ENCODE results near the gene PRPSAP1.
"Not testable (repeated sequence)": the region's sequence is repeated elsewhere in the genome, so short reads cannot be mapped to it uniquely, and the experiment has no call there.

PRPSAP1 gene

GRCh38 chr17:76357597-76358158 lies 4.0 kb upstream of the PRPSAP1 start:
- DNase-seq, result no peak

GRCh38 chr17:76356803-76357456 lies 3.2 kb upstream of the PRPSAP1 start:
- no peak for DNase-seq

- DNase-seq, result no peak
Measured at GRCh38 chr17:76354747-76355310, 1.1 kb upstream of the PRPSAP1 start.

- no peak for DNase-seq
Measured at GRCh38 chr17:76354317-76354729, 607 bp upstream of the PRPSAP1 start.

DNA sequence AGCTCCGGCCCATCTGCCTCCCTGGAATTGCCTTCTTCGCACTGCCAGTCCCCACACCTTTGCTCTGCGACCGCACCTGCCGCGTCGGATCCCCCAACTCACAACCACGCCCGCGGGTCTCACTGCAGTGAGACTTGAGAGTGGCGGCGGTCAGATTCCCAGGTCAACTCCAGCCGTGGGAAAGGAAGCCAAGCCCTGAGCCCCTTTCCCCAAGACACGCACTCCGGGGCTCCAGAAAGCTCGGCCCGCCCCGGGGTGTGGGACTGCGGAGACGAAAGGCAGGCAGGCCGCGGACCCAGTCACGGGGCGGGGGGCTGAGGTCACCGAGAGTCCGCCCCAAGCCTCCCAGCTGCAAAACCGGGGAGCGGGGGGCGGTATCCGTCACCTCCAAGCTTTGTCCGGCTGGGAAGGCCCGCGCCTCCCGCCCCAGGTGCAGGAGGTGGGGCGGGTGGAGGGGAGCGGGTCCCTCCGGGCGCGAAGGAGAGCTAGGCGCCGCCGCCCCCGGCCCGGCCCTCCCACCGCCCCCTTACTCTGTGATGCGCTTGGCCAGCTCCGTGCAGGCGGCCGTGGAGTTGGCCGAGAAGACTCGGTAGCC lies 615 bp downstream of the PRPSAP1 start:
- peak; percentile 23 for DNase-seq

- DNase-seq, result no peak
Measured at GRCh38 chr17:76351526-76352071, 2.1 kb downstream of the PRPSAP1 start.

GRCh38 chr17:76350463-76350862 lies 3.3 kb downstream of the PRPSAP1 start:
- no peak for DNase-seq

- DNase-seq, result not testable (repeated sequence)
Measured at GRCh38 chr17:76346936-76347335, 6.8 kb downstream of the PRPSAP1 start.

DNA sequence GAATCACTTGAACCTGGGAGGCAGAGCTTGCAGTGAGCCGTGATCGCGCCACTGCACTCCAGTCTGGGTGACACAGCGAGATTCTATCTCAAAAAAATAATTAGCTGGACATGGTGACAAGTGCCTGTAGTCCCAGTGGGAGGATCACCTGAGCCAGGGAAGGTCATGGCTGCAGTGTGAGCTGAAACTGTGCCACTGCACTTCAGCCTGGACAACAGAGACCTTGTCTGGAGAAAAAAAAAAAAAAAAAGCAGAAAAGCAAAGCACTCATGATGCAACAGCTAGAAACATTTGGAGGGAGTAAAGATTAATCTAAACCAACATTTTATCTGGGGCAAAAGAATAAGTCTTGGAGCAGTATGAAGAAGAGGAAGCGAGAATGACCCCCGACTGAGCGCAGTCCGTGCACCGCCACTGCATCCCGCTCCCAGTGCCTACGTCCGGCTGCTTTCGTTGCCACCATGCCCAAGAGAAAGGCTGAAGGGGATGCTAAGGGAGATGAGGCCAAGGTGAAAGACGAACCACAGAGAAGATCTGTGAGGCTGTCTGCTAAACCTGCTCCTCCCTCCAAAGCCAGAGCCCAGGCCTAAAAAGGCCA lies 8.2 kb downstream of the PRPSAP1 start:
- DNase-seq, result no peak

- DNase-seq, result no peak
Measured at GRCh38 chr17:76343106-76343505, 10.6 kb downstream of the PRPSAP1 start.

GRCh38 chr17:76341301-76341700 lies 12.4 kb downstream of the PRPSAP1 start:
- no peak for DNase-seq

DNA sequence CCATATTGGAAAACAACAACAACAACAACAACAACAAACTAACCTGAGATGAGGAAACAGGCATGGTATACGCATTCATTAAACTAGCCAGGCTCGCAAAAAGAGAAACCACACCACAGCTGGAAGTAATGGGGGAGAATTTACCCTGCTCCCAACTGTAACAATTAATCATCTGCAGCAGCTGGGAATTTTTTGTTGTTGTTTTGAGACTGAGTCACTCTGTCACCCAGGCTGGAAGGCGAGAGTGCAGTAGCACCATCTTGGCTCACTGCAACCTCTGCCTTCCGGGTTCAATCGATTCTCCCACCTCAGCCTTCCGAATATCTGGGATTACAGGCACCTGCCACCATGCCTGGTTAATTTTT lies 16.3 kb downstream of the PRPSAP1 start:
- no peak for DNase-seq

DNA sequence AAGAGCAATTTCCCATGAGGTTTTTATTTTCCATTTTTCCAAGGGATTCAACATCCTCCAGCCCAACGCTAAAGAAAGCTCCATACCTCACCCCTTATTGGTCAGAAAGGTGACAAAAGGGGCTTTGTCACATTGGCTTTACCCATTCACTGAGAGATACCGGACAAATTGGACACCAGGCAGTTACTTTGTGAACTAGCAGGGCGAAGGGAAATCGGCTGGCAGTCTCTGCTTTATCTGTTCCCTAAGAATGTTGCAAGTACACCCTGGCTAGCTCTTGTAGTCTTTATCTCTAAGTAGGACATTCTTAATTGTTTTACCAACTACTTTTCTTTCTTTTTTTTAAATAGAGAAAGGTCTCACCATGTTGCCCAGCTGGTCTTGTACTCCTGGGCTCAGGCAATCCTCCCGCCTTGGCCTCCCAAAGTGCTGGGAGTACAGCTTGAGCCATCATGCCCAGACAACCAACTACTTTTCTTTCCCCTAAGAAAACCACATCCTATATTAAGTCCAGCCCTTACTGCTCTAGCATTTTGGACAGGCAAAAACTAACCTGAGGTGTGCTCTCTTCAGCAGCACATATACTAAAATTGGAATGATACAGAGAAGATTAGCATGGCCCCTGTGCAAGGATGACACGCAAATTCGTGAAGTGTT lies 16.8 kb downstream of the PRPSAP1 start:
- DNase-seq, result no peak

DNA sequence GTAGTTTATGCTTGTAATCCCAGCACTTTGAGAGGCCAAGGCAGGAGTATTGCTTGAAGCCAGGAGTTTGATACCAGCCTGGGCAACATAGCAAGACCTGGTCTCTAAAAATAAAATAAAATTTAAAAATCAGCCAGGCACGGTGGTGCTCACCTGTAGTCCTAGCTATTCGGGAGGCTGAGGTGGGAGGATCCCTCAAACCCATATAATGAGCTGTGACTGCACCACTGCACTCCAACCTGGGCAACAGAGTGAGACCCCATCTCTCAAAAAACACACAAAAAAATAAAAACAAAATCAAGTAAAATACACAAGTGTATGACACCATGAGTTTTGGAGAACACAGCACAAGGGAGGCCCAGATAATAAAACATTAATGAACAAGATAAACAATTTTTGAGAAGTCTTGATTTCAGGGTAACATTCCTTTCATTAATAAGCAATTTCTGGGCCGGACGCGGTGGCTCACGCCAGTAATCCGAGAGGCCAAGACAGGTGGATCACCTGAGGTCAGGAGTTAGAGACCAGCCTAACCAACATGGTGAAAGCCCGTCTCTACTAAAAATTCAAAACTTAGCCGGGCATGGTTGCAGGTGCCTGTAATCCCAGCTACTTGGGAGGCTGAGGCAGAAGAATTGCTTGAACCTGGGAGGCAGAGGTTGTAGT lies 17.9 kb downstream of the PRPSAP1 start:
- DNase-seq, result no peak

GRCh38 chr17:76333673-76334505 lies 19.8 kb downstream of the PRPSAP1 start:
- DNase-seq, result no peak

DNA sequence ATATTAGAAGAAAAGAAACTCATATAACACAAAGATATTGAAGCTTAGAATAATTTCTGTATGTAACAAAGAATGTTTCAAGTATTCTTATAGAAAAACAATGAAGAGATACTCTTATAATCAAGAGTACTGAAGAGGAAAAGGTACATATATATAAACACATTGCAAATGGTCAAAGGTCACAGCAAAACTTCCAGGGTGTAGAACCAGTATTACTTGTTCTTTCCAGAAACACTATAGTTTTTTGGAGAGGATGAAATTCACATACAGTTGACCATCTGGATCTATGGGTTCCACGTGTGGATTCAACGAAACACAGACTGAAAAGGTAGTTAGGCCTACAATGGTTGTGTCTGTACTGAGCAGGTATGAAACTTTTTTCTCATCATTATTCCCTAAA lies 22.6 kb downstream of the PRPSAP1 start:
- DNase-seq, result no peak

GRCh38 chr17:76329664-76330063 lies 24.1 kb downstream of the PRPSAP1 start:
- DNase-seq, result no peak

DNA sequence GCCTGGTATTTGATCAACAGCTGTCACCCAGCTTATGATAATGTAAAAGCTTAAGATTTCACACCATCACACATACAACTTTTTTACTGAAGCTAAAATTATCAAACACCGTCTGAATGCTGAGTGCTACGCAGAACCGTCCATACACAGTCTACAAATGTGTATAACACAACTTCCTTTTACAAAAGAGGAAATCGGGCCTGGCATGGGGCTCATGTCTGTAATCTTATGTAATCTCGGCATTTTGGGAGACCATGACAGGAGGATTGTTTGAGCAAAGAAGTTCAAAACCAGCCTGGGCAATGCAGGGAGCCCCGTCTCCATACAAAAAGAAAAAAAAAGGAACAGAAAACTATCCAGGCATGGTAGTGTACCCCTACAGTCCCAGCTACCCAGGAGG lies 26.0 kb downstream of the PRPSAP1 start:
- DNase-seq, result no peak

- DNase-seq, result no peak
Measured at GRCh38 chr17:76326306-76326705, 27.4 kb downstream of the PRPSAP1 start.

DNA sequence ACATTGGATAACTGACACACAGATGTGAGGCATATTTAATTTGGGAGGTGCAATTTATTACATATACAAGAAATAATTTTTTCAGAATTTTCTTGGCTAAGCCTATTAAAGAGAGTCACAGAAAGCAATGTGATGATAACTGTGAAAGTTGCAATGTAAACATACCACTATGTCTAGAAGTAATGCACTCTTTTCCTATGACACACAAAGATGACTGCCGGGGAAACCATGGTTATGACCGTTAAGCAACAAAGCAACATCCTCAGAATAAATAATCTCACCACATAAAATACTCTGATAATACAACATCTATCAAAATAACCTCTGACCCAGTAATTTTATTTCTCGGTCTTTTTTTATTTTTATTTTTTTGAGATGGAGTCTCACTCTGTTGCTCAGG lies 35.1 kb downstream of the PRPSAP1 start:
- no peak for DNase-seq

- no peak for DNase-seq
Measured at GRCh38 chr17:76317535-76317934, 36.2 kb downstream of the PRPSAP1 start.
